H7 (cell line): ENCODE measurements around the gene PDZRN3. TPM values are rescaled to one million over a fixed set of nuclear protein-coding genes. Genes with fewer than 3 reads are reported as not detected.

Experiments used
- DNase-seq: peaks from one replicate; pipeline ENCODE4 v3.0.0; 2012
- H3K27me3 ChIP-seq: 2 replicates; pipeline ENCODE4 v1.6.0; 2011; ENCODE audit warnings: mild to moderate bottlenecking, low read length; ENCODE audit not compliant: control insufficient read depth, insufficient read depth
- H3K36me3 ChIP-seq: replicated peaks from 2 replicates; pipeline ENCODE4 v1.5.1; 2011; ENCODE audit warnings: low read length; ENCODE audit not compliant: control insufficient read depth, insufficient read depth
- H3K4me3 ChIP-seq: 2 replicates; pipeline ENCODE4 v1.5.1; 2011; ENCODE audit warnings: low read depth, mild to moderate bottlenecking, control low read depth, low read length, moderate library complexity; ENCODE audit not compliant: insufficient read depth
- total RNA-seq: library from RNA; depleted of rRNA; stranded (reverse); fragments of >200 nt; shearing (Covaris generic); gene quantifications from 2 replicates; pipeline ENCODE4 v1.2.3, GENCODE V29; 2014

The PDZRN3 gene
- total RNA-seq, 1 experiment from 2014 or later: 12.0 TPM

GRCh38 chr3:73591286-73591800 is 33.4 kb downstream of the PDZRN3 start:
- DNase-seq: no peak
- Histone ChIP-seq H3K4me3 (no peak overlapping the region), H3K27me3 (peaks cover 3% of the 10 kb centered on the region; the same call in 1 of the 2 replicates), H3K36me3 (no peaks in the 10 kb centered on the region)

- Histone ChIP-seq H3K4me3 (no peak overlapping the region), H3K36me3 (no peaks in the 10 kb centered on the region), H3K27me3 (no peaks in the 10 kb centered on the region; the same call in 1 of the 2 replicates)
- no peak for DNase-seq
These were observed 38.1 kb downstream of the PDZRN3 start for GRCh38 chr3:73586628-73587027.

GRCh38 chr3:73586190-73586589 is 38.6 kb downstream of the PDZRN3 start:
- H3K4me3 ChIP-seq: no peak overlapping the region
- no peak for DNase-seq
- no peaks in the 10 kb centered on the region; the same call in 1 of the 2 replicates for H3K27me3 ChIP-seq
- no peaks in the 10 kb centered on the region for H3K36me3 ChIP-seq

GRCh38 chr3:73584873-73585272 is 39.9 kb downstream of the PDZRN3 start:
- no peaks in the 10 kb centered on the region for H3K36me3 ChIP-seq
- no peak overlapping the region for H3K4me3 ChIP-seq
- no peaks in the 10 kb centered on the region for H3K27me3 ChIP-seq
- no peak for DNase-seq

GRCh38 chr3:73582535-73582934 is 42.2 kb downstream of the PDZRN3 start:
- no peaks in the 10 kb centered on the region for H3K27me3 ChIP-seq
- no peak overlapping the region for H3K4me3 ChIP-seq
- no peak for DNase-seq
- no peaks in the 10 kb centered on the region for H3K36me3 ChIP-seq

- Histone ChIP-seq H3K36me3 (no peaks in the 10 kb centered on the region), H3K4me3 (no peak overlapping the region), H3K27me3 (no peaks in the 10 kb centered on the region)
- no peak for DNase-seq
These were observed 43.5 kb downstream of the PDZRN3 start for GRCh38 chr3:73581134-73581846.

GRCh38 chr3:73580343-73580742 is 44.4 kb downstream of the PDZRN3 start:
- no peaks in the 10 kb centered on the region for H3K27me3 ChIP-seq
- no peak for DNase-seq
- H3K4me3 ChIP-seq: no peak overlapping the region
- no peaks in the 10 kb centered on the region for H3K36me3 ChIP-seq

- no peak for DNase-seq
- Histone ChIP-seq H3K4me3 (no peak overlapping the region), H3K36me3 (no peaks in the 10 kb centered on the region), H3K27me3 (no peaks in the 10 kb centered on the region)
These were observed 47.0 kb downstream of the PDZRN3 start for GRCh38 chr3:73577704-73578103.

- no peak overlapping the region for H3K4me3 ChIP-seq
- H3K27me3 ChIP-seq: no peaks in the 10 kb centered on the region
- DNase-seq: no peak
- H3K36me3 ChIP-seq: no peaks in the 10 kb centered on the region
These were observed 47.7 kb downstream of the PDZRN3 start for GRCh38 chr3:73576999-73577461.

- Histone ChIP-seq H3K27me3 (no peaks in the 10 kb centered on the region), H3K4me3 (no peak overlapping the region), H3K36me3 (no peaks in the 10 kb centered on the region)
- no peak for DNase-seq
These were observed 48.8 kb downstream of the PDZRN3 start for GRCh38 chr3:73575953-73576352.

- Histone ChIP-seq H3K4me3 (no peak overlapping the region), H3K27me3 (no peaks in the 10 kb centered on the region), H3K36me3 (no peaks in the 10 kb centered on the region)
- DNase-seq: no peak
These were observed 49.2 kb downstream of the PDZRN3 start for GRCh38 chr3:73575519-73575918.

- DNase-seq: no peak
- no peaks in the 10 kb centered on the region for H3K27me3 ChIP-seq
These were observed 51.5 kb downstream of the PDZRN3 start for GRCh38 chr3:73573204-73573603.

GRCh38 chr3:73572368-73572767 is 52.4 kb downstream of the PDZRN3 start:
- H3K27me3 ChIP-seq: no peaks in the 10 kb centered on the region
- H3K4me3 ChIP-seq: no peak overlapping the region
- no peak for DNase-seq
- H3K36me3 ChIP-seq: no peaks in the 10 kb centered on the region

More at GRCh38 chr3:73573204-73573603, 51.5 kb downstream of the PDZRN3 start:
- Histone ChIP-seq H3K36me3 (no peaks in the 10 kb centered on the region), H3K4me3 (no peak overlapping the region)

- Histone ChIP-seq H3K36me3 (no peaks in the 10 kb centered on the region), H3K27me3 (no peaks in the 10 kb centered on the region), H3K4me3 (no peak overlapping the region)
- DNase-seq: no peak
These were observed 53.4 kb downstream of the PDZRN3 start for GRCh38 chr3:73571238-73571794.

- no peak for DNase-seq
- Histone ChIP-seq H3K36me3 (no peaks in the 10 kb centered on the region), H3K4me3 (no peak overlapping the region), H3K27me3 (no peaks in the 10 kb centered on the region)
These were observed 55.4 kb downstream of the PDZRN3 start for GRCh38 chr3:73569246-73569760.
